NB4 (cell line): ENCODE results near the gene LEMD3.

ENCODE experiments used
- DNase-seq: peaks from one replicate; pipeline ENCODE4 v3.0.0; 2010; ENCODE audit warnings: low read depth
- H3K4me3 ChIP-seq: one replicate; pipeline ENCODE4 v1.5.1; 2011; ENCODE audit warnings: mild to moderate bottlenecking, low read depth, low read length, moderate library complexity
- MYC ChIP-seq: IDR thresholded peaks from 2 replicates; pipeline ENCODE4 v1.6.1; 2011; ENCODE audit warnings: low read depth, low read length
- POLR2A ChIP-seq: IDR thresholded peaks from 2 replicates; pipeline ENCODE4 v1.6.1; 2011; ENCODE audit warnings: mild to moderate bottlenecking; ENCODE audit not compliant: insufficient read length; ENCODE audit errors: extremely low read depth
- TF ChIP-seq, protein P1 (sequence below): IDR thresholded peaks from one replicate; pipeline ENCODE4 v1.5.1; 2012; ENCODE audit warnings: low read depth, low read length
- TF ChIP-seq, protein P2 (sequence below): IDR thresholded peaks from 2 replicates; pipeline ENCODE4 v1.6.1; 2011; ENCODE audit warnings: low read depth, low read length

LEMD3 gene

GRCh38 chr12:65162609-65163008, 6.8 kb upstream of the LEMD3 start:
- no peak for DNase-seq
- TF ChIP-seq, protein P1, sequence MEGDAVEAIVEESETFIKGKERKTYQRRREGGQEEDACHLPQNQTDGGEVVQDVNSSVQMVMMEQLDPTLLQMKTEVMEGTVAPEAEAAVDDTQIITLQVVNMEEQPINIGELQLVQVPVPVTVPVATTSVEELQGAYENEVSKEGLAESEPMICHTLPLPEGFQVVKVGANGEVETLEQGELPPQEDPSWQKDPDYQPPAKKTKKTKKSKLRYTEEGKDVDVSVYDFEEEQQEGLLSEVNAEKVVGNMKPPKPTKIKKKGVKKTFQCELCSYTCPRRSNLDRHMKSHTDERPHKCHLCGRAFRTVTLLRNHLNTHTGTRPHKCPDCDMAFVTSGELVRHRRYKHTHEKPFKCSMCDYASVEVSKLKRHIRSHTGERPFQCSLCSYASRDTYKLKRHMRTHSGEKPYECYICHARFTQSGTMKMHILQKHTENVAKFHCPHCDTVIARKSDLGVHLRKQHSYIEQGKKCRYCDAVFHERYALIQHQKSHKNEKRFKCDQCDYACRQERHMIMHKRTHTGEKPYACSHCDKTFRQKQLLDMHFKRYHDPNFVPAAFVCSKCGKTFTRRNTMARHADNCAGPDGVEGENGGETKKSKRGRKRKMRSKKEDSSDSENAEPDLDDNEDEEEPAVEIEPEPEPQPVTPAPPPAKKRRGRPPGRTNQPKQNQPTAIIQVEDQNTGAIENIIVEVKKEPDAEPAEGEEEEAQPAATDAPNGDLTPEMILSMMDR: no peak
- TF ChIP-seq, protein P2, sequence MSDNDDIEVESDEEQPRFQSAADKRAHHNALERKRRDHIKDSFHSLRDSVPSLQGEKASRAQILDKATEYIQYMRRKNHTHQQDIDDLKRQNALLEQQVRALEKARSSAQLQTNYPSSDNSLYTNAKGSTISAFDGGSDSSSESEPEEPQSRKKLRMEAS: no peak
- no peak for TF ChIP-seq MYC
- TF ChIP-seq POLR2A: no peak
- H3K4me3 ChIP-seq: no peak overlapping the region

DNA sequence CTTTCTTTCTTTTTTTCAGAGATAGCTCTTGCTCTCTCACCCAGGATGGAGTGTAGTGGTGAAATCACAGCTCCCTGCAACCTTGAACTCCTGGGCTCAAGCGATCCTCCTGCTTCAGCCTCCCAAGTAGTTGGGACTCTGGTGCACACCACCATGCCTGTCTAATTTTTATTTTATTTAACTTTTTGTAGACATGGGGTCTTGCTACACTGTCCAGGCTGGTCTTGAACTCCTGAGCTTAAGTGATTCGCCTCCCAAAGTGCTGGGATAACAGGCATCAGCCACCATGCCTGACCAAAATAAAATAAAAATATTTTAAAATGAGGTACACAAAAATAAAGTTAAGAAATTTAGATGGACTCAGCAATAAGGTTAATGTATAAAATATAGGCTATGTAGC, 5.1 kb upstream of the LEMD3 start:
- TF ChIP-seq POLR2A (no peak), MYC (no peak)
- TF ChIP-seq, protein P1: no peak
- TF ChIP-seq, protein P2: no peak
- no peak overlapping the region for H3K4me3 ChIP-seq
- no peak for DNase-seq

DNA sequence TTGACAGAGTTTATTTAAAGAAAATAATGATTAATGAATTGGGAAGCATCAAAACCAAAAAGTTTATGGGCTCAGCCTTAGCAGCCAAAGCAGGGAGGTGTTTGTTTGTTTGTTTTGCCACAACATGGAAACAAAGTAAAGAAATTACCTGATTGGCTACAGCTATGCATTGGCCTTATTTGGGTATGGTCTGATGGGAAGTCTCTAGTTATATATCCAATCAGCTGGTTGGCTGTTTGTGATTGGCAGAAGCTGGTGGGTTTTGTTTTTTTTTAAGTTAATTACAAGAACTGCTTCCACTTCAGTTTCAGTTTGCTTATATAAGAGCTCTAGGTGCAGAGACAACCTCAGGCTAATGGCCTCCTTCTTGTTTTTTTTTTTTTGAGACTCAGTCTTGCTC, 4.6 kb upstream of the LEMD3 start:
- TF ChIP-seq, protein P1: no peak
- no peak for TF ChIP-seq MYC
- TF ChIP-seq POLR2A: no peak
- TF ChIP-seq, protein P2: no peak
- H3K4me3 ChIP-seq: no peak overlapping the region
- DNase-seq: no peak

GRCh38 chr12:65168681-65169319, 583 bp upstream of the LEMD3 start:
- DNase-seq: no peak
- peak overlapping the region; percentile 77 for H3K4me3 ChIP-seq
- TF ChIP-seq MYC: no peak
- no peak for TF ChIP-seq POLR2A
- TF ChIP-seq, protein P2: no peak
- TF ChIP-seq, protein P1: no peak

DNA sequence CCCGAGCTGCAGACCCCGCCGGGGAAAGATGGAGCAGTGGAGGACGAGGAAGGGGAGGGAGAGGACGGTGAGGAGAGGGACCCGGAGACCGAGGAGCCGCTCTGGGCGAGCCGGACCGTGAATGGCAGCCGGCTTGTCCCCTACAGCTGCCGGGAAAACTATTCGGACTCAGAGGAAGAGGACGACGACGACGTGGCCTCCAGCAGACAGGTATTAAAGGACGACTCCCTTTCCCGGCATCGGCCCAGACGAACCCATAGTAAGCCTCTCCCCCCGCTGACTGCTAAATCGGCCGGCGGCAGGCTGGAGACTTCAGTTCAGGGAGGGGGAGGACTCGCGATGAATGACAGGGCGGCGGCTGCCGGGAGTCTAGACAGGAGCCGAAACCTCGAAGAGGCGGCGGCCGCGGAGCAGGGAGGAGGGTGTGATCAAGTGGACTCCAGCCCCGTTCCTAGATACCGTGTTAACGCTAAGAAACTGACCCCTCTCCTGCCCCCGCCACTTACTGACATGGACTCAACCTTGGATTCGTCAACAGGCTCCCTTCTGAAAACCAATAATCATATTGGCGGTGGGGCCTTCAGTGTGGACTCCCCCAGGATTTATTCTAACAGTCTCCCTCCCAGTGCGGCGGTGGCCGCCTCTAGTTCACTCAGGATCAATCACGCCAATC, 962 bp downstream of the LEMD3 start:
- TF ChIP-seq POLR2A: no peak
- TF ChIP-seq MYC: no peak
- TF ChIP-seq, protein P1: no peak
- TF ChIP-seq, protein P2: no peak
- DNase-seq: peak; percentile 85
- peak overlapping the region; percentile 77 for H3K4me3 ChIP-seq
